GM13976 (cell line): Measurements from ENCODE around the gene GNAZ.

Experiments
- DNase-seq: peaks from one replicate; pipeline ENCODE4 v3.0.0; 2012; ENCODE audit warnings: low spot score
- in situ Hi-C: fragments of 300-500 bp; cut with MboI; formaldehyde crosslinking; loops from one replicate; pipeline ENCODE4 v1.12.0; 2022; ENCODE audit warnings: low sequenced_read_pairs, mixed read lengths, inconsistent platforms; ENCODE audit not compliant: unreplicated experiment
- TF ChIP-seq, protein P1 (sequence below): IDR thresholded peaks from 2 replicates; pipeline ENCODE4 v1.5.1; 2012; ENCODE audit warnings: borderline replicate concordance, mild to moderate bottlenecking; ENCODE audit not compliant: insufficient read depth; ENCODE audit errors: extremely low read depth, missing control alignments, control extremely low read depth

Gene GNAZ

DNA sequence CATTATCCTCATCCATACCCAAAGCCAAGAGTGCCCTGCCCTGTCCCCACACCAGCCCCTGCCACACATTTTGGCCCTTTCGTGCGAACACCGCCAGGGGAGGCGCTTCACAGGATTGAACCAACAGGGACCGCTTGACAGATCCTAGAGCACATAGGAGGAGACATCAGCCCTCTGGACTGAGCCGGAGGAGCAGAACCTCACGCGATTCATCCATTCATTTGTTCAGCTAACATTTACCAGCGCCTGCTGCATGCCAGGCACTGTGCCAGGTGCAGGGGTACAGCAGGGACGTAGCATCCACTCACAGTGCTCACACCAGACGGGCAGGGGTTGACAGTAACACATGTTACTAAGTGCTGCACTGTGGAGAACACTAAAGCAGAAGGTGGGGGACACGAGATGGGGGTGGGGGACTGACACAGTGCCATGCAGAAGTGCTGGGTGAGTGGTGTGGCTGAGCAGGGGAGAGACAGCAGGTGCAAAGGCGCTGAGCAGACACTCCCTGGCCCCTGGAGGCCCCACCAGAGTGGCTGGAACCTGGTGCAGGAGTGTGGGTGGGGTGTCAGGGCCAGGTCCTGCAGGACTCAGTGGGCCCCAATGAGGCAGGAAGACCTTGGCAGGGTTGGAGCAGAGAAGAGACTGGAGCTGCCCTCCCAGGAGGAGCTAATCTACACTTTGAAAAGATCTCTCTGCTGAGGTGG, 3.4 kb downstream of the GNAZ start:
- DNase-seq = no peak
- in situ Hi-C loops = no loop called here
- TF ChIP-seq, protein P1, sequence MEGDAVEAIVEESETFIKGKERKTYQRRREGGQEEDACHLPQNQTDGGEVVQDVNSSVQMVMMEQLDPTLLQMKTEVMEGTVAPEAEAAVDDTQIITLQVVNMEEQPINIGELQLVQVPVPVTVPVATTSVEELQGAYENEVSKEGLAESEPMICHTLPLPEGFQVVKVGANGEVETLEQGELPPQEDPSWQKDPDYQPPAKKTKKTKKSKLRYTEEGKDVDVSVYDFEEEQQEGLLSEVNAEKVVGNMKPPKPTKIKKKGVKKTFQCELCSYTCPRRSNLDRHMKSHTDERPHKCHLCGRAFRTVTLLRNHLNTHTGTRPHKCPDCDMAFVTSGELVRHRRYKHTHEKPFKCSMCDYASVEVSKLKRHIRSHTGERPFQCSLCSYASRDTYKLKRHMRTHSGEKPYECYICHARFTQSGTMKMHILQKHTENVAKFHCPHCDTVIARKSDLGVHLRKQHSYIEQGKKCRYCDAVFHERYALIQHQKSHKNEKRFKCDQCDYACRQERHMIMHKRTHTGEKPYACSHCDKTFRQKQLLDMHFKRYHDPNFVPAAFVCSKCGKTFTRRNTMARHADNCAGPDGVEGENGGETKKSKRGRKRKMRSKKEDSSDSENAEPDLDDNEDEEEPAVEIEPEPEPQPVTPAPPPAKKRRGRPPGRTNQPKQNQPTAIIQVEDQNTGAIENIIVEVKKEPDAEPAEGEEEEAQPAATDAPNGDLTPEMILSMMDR = no peak

DNA sequence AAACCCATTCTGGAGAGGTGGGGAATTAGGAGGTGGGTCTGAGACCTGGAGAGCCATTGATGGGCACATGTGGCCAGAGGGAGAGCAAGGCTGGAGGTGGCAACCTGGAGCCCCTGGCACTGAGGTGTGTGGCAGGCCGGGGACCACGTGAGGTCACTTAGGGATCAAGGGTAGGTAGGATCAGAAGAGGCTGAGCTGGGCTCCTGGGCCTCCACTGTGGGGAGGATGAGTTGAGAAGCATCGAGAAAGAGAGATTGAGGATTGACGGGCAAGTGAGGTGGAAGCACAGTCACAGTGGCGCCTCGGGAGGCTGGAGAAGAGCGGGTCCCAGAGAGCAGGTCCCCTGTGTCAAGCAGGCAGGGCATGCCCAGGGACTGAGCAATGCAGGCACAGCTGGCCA, 4.1 kb downstream of the GNAZ start:
- in situ Hi-C loops = no loop called here
- TF ChIP-seq, protein P1 = no peak
- no peak for DNase-seq

DNA sequence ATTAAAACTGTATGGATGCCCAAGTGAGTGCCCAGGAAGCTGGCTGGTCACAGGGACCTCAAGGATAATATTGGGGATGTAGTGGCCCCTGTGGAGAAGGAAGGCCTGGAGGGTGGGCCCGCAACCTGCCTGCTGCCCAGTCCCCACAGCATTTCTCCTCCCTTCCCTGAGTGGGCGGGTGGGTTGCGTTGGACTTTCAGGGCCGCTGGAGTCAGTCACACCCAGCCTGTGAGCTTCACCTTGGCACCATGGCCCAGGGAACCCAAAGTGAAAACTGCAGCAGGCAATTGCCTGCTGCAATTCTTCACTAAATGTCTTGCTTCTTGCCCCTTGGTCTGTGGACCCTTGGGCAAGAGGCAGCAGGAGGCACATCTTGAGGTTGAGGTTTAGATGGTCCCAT, 4.7 kb downstream of the GNAZ start:
- in situ Hi-C loops = no loop called here
- TF ChIP-seq, protein P1 = no peak
- no peak for DNase-seq

DNA sequence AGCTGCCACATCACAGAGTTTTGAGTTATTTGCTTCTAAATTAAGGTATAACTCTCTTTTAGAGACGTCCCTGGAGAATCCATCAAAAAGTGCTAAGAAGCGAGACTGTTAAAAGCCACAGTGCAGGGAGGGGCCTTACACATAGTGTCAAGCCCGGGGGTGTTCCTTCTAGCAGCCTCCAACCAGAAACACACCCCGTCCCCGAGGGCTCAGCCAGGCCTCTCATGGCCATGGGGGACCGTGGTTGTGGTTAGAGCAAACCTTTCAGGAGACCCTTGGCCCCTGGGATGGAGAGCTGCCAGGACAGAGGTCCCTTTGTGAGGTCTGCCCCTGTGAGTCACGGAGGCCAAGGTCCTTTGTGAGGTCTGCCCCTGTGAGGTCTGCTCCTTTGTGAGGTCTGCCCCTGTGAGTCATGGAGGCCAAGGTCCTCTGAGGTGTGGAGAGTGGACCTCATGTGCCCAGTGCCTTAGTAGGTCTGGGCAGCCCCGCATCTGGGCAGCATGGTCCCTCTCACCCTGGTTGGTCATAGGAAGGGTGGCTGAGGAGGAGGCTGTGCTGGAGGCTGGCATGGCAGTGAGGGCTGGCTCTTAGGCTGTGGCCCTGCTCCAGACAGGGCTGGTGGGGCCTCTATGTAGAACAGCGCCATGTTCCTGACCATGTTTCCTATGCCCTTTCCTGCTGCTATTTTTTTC, 5.4 kb downstream of the GNAZ start:
- in situ Hi-C loops = no loop called here
- no peak for DNase-seq
- TF ChIP-seq, protein P1 = no peak

DNA sequence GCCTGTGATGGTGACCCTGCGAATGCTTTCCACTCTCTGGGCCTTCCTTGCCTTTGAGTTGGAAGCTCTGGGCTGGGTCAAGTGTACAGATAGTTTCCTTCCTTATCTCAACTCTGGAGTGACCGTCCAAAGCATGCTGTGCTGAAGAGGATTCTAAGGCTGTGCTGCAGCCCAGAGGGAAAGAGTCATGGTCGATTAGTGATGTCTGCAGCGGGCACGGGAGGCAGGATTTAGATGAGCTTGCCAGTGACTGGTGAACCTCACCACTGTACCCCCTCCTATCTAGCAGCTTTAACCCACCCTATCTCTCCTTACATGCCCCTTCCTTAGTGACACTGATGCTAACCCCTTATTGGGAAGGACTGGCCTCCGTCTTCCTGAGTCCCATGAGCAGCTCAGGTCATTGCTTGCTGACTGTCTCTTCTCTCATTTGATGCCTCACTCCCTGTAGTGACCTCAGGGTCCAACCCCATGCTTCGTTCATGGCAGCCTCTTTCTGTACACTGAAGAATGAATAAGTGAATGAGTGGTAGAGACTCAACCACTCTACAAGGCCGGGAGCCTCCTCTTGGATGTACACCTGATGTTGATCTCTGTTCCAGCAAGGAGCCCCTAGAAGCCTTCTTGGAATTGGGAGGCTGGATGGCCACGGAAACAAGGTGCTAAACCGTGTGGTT, 6.7 kb downstream of the GNAZ start:
- in situ Hi-C loops = no loop called here
- no peak for DNase-seq
- TF ChIP-seq, protein P1 = no peak

DNA sequence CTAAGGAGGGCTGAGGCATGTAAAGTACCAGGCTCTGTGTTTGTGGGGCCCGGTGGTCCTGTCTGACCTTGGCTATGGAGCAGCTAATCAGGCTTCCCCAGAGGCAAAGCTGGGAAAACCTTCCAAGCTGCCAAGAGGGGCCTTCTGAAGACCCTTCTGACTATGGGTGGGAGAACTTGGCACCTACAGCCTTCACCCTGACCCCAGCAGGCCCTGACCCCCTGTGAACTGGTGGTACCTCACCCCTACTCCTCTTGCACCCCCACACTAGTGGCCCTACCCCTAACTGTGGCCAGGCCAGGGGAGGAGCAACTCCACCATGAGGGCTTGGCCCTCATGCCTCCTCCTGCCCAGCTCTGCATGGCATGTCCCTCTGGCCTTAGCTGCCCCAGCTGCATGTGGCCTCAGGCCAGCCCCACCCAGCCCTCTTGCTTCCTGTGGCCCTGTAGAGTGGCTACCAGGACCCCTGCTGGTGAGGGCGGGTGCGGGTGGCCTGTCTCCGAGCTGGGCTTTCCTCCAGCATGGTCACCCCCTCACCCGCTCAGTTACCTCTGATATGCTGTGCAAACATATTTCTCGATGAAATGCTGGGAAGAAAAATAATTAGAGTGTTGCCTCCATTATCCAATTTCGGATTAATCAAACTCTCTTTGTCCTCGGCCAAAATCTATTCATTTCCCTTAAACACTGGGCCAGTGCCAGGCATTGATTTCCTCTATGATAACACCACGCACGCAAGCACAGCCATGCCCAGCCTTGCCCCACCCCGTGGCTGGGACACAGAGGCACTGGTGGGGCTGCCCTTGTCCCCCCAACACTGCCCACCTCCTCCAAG, 7.5 kb downstream of the GNAZ start:
- TF ChIP-seq, protein P1 = no peak
- no peak for DNase-seq
- in situ Hi-C loops = no loop called here
